Measurements from ENCODE around the gene POLG. TPM values are rescaled to one million over a fixed set of nuclear protein-coding genes. Genes with fewer than 3 reads are reported as not detected.
"Not testable (repeated sequence)": the region's sequence is repeated elsewhere in the genome, so short reads cannot be mapped to it uniquely, and the experiment has no call there.

POLG gene
- total RNA-seq, 1 donor: 84.7 TPM

DNA sequence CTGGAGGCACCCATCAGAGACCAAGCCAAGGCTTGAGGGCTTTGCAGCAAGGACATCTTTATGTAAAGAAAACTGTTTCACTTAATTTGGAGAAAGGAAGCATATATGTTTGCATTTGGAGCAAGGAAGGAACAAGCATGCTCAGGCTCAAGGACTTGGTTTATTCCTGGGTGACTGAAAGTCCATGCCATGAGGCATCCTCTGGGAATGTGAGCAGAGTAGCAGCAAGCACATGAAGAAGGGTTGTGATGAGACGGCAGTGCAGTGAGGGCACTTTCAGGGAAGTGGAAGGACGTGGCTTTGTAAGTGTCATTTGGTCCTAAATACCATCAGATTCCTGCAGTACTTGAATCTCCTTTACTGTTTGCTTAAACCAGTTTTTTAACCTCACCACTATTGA lies 26.8 kb downstream of the POLG start:
- Histone ChIP-seq H3K4me3 (ENCODE audit: low read length) (no peak overlapping the region), H3K27me3 (ENCODE audit: insufficient read depth, low read length) (no peaks in the 10 kb centered on the region), H3K9me3 (ENCODE audit: low read depth, low read length) (no peaks in the 10 kb centered on the region), H3K4me1 (ENCODE audit: insufficient read depth, low read length) (no peaks in the 10 kb centered on the region)

DNA sequence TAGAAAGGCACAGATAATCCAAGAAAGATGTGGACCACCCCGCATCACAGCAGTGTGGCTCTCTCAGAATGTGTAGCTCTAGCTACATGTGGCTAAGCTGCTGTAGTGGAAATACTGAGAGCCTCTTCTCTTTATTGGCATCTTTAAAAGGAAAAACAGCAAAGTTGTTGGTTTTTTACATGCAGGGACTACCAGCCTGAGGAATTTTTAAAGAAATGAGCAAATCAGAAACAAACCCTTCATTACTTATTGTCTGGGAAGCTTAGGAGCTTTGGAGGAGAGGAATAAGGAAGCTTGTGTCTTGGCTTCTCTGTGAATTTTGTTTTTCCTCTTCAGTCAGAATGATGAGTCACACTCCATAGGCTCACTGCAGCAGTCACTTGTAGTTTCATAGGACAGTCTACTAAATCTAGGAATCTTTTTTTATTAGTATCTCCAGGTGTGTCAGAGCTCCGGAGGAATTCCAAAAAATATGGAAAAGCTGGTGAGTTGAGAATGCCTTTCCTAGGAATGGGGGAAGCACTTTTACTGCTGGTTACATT lies 27.5 kb downstream of the POLG start:
- Histone ChIP-seq H3K4me1 (ENCODE audit: insufficient read depth, low read length) (no peaks in the 10 kb centered on the region), H3K27me3 (ENCODE audit: insufficient read depth, low read length) (no peaks in the 10 kb centered on the region), H3K9me3 (ENCODE audit: low read depth, low read length) (no peaks in the 10 kb centered on the region), H3K4me3 (ENCODE audit: low read length) (no peak overlapping the region)

DNA sequence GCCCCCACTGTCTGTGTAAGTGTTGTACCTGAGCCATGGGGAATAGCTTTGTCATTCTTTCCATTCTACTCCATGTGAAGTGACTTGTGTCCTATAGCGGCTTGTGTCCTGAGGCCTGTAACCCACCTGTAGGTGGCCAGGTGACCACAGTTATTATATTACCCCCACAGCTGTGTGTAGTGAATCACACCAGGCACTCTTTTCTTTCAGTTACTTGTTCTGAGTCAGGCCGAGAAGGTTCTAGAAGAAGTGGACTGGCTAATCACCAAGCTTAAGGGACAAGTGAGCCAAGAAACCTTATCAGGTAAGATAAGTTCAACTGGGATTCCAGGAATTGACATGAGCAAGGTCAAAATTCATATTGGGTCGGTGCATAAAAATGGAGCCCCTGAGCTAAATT lies 29.2 kb downstream of the POLG start:
- H3K27me3 ChIP-seq (ENCODE audit: insufficient read depth, low read length): no peaks in the 10 kb centered on the region
- no peaks in the 10 kb centered on the region for H3K9me3 ChIP-seq (ENCODE audit: low read depth, low read length)
- H3K4me3 ChIP-seq (ENCODE audit: low read length): no peak overlapping the region
- H3K4me1 ChIP-seq (ENCODE audit: insufficient read depth, low read length): no peaks in the 10 kb centered on the region

DNA sequence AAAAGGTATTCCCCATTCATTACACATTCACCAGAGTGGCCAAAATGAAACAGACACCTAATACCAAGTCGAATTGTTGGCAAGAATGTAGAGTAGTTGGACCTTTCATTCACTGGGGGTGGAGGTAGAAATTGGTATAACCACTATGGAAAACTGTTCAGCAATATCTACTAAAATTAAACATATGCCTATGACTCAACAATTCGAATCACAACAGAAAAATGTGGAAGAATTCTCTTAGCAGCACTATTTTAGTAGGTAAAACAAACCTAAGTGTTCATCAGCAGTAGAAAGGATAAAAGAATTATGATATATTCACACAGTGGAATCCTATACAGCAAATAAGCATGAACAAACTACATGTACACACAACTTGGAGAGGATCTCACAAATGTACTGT lies 30.6 kb downstream of the POLG start:
- Histone ChIP-seq H3K9me3 (ENCODE audit: low read depth, low read length) (no peaks in the 10 kb centered on the region), H3K27me3 (ENCODE audit: insufficient read depth, low read length) (no peaks in the 10 kb centered on the region), H3K4me3 (ENCODE audit: low read length) (no peak overlapping the region), H3K4me1 (ENCODE audit: insufficient read depth, low read length) (no peaks in the 10 kb centered on the region)

DNA sequence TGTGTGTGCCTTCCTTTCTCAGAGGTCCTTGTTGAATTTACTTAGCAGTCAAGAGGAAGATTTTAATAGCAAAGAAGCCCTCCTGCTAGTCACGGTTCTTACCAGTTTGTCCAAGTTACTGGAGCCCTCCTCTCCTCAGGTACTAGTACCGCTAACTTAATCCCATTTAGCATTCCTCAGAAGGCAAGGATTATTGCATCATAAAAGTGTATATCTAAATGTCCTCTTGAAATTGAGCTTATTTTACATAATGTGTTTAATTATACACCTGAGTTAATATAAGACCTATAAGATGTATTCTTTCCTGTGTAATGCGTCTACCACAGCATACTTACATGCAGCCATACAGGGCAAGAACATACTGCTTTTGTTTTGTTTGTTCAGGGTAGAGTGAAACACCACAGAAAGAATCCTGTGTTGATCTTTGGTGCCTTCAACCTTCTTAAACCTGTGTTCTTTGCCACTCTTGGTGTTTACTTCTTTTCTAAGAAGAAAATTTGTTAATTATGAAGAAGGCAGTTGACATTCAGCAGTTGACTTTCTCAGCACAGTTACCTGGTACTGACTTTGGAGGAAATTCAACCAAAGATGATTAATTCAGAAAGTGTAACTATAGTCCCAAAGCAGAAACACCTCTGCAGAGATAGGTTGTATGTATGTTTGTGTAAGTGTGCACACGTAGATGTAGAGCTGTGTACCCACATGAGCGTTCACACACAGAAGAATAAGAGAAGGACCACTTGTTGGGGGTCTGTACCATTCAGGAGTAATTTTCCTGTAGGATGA lies 33.1 kb downstream of the POLG start:
- no peak overlapping the region for H3K4me3 ChIP-seq (ENCODE audit: low read length)
- no peaks in the 10 kb centered on the region for H3K4me1 ChIP-seq (ENCODE audit: insufficient read depth, low read length)
- H3K9me3 ChIP-seq (ENCODE audit: low read depth, low read length): no peaks in the 10 kb centered on the region
- no peaks in the 10 kb centered on the region for H3K27me3 ChIP-seq (ENCODE audit: insufficient read depth, low read length)

DNA sequence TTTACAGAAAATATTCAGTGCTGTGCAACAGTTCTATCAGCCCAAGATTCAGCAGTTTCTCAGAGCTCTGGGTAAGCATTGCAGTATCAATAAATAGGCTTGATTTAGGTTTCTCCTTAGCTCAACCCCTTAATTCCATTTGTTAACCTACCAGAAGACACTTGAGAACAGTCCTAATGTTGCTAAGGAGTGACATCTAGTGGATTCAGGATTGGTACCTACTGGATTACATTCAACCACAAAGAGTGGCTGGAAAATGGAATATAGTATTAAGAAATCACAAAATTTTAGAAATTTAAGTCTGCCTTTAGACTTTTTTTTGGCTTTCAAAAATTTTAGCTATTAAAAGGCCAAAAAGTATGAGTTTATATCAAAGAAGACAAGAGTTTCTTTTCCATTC lies 34.7 kb downstream of the POLG start:
- Histone ChIP-seq H3K4me3 (ENCODE audit: low read length) (no peak overlapping the region), H3K9me3 (ENCODE audit: low read depth, low read length) (no peaks in the 10 kb centered on the region), H3K27me3 (ENCODE audit: insufficient read depth, low read length) (no peaks in the 10 kb centered on the region), H3K4me1 (ENCODE audit: insufficient read depth, low read length) (no peaks in the 10 kb centered on the region)

DNA sequence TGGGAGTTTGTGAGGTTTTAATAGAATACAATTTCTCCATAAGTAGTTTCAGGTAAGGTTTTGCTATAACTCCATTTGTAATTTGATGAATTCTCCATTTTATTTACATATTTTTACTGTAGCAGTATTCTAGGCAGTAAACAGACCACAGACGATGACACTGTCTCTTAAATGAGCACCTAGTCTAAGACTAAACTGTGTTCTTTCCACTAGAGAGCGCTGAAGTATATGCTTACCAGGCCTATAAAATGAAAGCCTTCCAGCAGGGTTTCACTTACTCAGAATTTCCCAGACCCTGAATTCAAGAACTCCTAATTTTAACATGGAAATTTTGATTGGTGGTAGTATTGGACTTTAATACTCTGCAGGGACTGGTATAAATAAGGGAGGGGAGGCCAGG lies 41.6 kb downstream of the POLG start:
- Histone ChIP-seq H3K4me1 (ENCODE audit: insufficient read depth, low read length) (no peaks in the 10 kb centered on the region), H3K4me3 (ENCODE audit: low read length) (no peak overlapping the region), H3K9me3 (ENCODE audit: low read depth, low read length) (no peaks in the 10 kb centered on the region), H3K27me3 (ENCODE audit: insufficient read depth, low read length) (no peaks in the 10 kb centered on the region)

DNA sequence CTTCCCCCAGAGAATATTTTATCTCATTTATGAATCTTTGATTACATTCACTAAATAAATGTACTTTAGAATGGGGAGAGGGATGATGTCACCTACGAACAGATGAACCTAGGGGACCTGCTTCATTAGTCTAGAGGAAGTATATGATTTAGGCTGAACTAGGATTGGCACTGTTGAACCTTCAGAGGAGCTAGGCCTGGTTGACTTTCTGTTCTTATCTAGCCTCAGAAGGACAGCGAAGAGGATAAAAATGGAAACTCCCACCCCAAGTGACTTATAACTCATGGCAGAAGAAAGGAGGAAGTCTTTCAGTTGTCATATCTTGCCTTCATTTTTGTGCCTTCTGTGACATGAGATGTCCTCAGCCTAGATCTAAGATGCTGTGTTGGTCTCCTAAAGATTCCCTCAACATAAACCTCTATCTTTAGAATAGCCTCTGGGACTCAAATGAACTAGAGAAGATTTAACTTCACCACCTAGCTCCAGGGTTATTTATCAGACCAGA lies 42.6 kb downstream of the POLG start:
- Histone ChIP-seq H3K4me3 (ENCODE audit: low read length) (no peak overlapping the region), H3K9me3 (ENCODE audit: low read depth, low read length) (no peaks in the 10 kb centered on the region), H3K4me1 (ENCODE audit: insufficient read depth, low read length) (no peaks in the 10 kb centered on the region), H3K27me3 (ENCODE audit: insufficient read depth, low read length) (no peaks in the 10 kb centered on the region)

DNA sequence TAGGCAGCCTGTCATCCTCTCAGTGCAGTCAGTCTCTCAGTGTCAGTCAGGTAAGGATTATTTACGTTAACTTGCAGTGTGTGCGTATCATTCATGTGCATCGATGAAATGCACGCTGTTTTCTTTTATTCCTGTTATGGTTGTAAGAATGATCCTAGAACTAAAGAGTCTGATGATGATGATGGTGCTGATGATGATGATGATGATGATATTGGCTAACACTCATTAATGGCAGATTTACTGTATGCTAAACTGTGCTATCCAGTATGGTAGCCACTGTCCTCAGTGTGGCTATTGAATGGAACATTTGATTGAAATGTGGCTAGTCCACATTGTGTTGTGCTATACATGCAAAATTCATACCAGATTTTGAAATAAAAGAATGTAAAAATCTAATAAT lies 51.4 kb downstream of the POLG start:
- Histone ChIP-seq H3K27me3 (ENCODE audit: insufficient read depth, low read length) (no peaks in the 10 kb centered on the region), H3K9me3 (ENCODE audit: low read depth, low read length) (no peaks in the 10 kb centered on the region), H3K4me1 (ENCODE audit: insufficient read depth, low read length) (no peaks in the 10 kb centered on the region), H3K4me3 (ENCODE audit: low read length) (no peak overlapping the region)

DNA sequence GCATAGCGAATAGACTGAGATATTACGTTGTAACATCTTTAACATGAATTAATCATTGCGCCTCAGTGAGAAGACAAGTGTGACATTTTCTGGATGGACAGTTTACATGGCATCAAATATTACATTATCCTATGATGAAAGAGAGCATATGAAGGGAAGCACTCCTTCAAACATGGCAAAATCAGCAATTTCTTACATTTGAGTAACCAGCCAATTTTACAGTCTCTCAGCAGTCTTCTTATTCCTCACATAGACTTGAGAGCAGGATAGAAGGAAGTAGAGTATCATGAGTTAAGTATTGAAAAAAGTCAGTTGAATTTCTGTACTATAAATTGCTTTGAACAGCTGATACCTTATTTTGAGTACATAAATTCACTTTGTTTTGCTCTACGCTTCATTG lies 52.0 kb downstream of the POLG start:
- Histone ChIP-seq H3K4me1 (ENCODE audit: insufficient read depth, low read length) (no peaks in the 10 kb centered on the region), H3K4me3 (ENCODE audit: low read length) (no peak overlapping the region), H3K9me3 (ENCODE audit: low read depth, low read length) (no peaks in the 10 kb centered on the region), H3K27me3 (ENCODE audit: insufficient read depth, low read length) (no peaks in the 10 kb centered on the region)

DNA sequence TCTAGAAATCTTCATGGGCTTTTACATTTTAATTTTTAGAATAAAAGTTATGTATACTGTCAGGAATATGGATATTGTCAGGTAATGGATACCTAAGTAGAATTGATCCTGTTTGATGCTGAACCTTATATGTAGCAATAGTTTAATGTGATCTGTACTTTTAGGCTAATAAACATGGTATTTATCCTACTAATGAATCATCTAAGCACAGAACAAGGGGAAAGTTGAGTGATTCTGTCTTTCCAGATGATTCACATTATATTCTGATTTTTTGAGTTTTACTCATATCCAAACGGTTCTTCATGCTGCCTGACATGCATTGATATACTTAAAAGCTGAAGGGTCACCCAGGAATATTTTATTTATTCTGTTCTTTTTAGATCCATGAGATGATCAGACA lies 56.3 kb downstream of the POLG start:
- no peaks in the 10 kb centered on the region for H3K27me3 ChIP-seq (ENCODE audit: insufficient read depth, low read length)
- H3K4me3 ChIP-seq (ENCODE audit: low read length): no peak overlapping the region
- no peaks in the 10 kb centered on the region for H3K4me1 ChIP-seq (ENCODE audit: insufficient read depth, low read length)
- no peaks in the 10 kb centered on the region for H3K9me3 ChIP-seq (ENCODE audit: low read depth, low read length)

DNA sequence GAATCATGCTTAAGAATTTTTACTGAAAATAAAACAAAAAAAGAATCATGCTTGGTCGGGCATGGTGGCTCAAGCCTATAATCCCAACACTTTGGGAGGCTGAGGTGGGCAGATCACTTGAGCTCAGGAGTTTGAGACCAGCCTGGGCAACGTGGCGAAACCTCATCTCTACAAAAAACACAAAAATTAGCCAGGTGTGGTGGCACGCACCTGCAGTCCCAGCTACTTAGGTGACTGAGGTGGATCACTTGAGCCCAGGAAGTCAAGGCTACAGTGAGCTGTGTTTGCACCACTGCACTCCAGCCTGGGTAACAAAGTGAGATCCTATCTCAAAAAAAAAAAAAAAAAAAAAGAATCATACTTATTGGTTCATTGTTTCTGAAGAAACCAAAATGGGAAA lies 57.3 kb downstream of the POLG start:
- H3K9me3 ChIP-seq (ENCODE audit: low read depth, low read length); H3K4me3 ChIP-seq (ENCODE audit: low read length); H3K4me1 ChIP-seq (ENCODE audit: insufficient read depth, low read length); H3K27me3 ChIP-seq (ENCODE audit: insufficient read depth, low read length): not testable (repeated sequence)

Other genes starting within 250 kb of the POLG start
- gene ABHD2, start 246.4 kb downstream of the POLG start, total RNA-seq: 97.2 TPM
- not detected for gene RLBP1, start 113.2 kb downstream of the POLG start, total RNA-seq
- 11.5 TPM for gene FANCI, start 90.8 kb downstream of the POLG start, total RNA-seq
- gene RHCG, start 161.8 kb upstream of the POLG start, total RNA-seq: not detected
- gene TICRR, start 240.6 kb upstream of the POLG start, total RNA-seq: 0.10 TPM

Data from mononuclear cell (primary cell).